Activated CD4-positive, alpha-beta T cell treated with anti-CD3 and anti-CD28 coated beads for 36 hours (primary cell): ENCODE results near the gene SH3RF2. TPM values are rescaled to one million over a fixed set of nuclear protein-coding genes. Genes with fewer than 3 reads are reported as not detected.

ENCODE experiments used
- ATAC-seq: fragments of 200-7000 bp; cut with Tn5 transposase; one replicate; pipeline ENCODE4 v1.10.0; 2021; ENCODE audit warnings: mild to moderate bottlenecking, moderate library complexity
- CTCF ChIA-PET: fragments of 350-600 bp; sonication (Branson Sonifier 250); formaldehyde crosslinking; loops from one replicate; lab custom pipeline; 2021; ENCODE audit warnings: antibody characterized with exemption; lab: Charles Lee
- POLR2A ChIA-PET: fragments of 350-600 bp; sonication (Branson Sonifier 250); formaldehyde crosslinking; loops from one replicate; lab custom pipeline; 2021; ENCODE audit warnings: antibody characterized with exemption, inconsistent platforms; lab: Charles Lee
- DNase-seq: peaks from one replicate; pipeline ENCODE4 v3.0.0-alpha.2; 2020
- H3K27ac Mint-ChIP-seq: one replicate; pipeline ENCODE4 v1.8.0; 2021; ENCODE audit warnings: mixed read lengths
- H3K27me3 Mint-ChIP-seq: one replicate; pipeline ENCODE4 v1.8.0; 2021; ENCODE audit warnings: mixed read lengths
- H3K36me3 Mint-ChIP-seq: one replicate; pipeline ENCODE4 v1.8.0; 2021; ENCODE audit warnings: low read depth, mixed read lengths
- H3K4me1 Mint-ChIP-seq: one replicate; pipeline ENCODE4 v1.8.0; 2021; ENCODE audit warnings: mixed read lengths
- H3K4me3 Mint-ChIP-seq: one replicate; pipeline ENCODE4 v1.8.0; 2021; ENCODE audit warnings: mild to moderate bottlenecking, moderate library complexity, mixed read lengths
- H3K9me3 Mint-ChIP-seq: one replicate; pipeline ENCODE4 v1.8.0; 2021; ENCODE audit warnings: low read depth, mixed read lengths
- intact Hi-C, 2 experiments: fragments of 100-400 bp; cut with DNase I in 1 of 2; cut with micrococcal nuclease in 1 of 2; formaldehyde crosslinking; loops; one replicate each; pipeline versions ENCODE4 v1.14.2 to v1.15.1; 2022 to 2024; cut with DNase I, micrococcal nuclease
- total RNA-seq, 2 experiments: library from RNA; stranded (reverse); gene quantifications; one replicate each; pipeline ENCODE4 v1.2.3, GENCODE V29; 2021

Gene SH3RF2
- total RNA-seq, 2 experiments from 2014 or later: 0.43 to 0.63 TPM

GRCh38 chr5:145965804-145966203 lies 29.4 kb downstream of the SH3RF2 start:
- no peaks in the 10 kb centered on the region for H3K9me3 Mint-ChIP-seq
- H3K4me3 Mint-ChIP-seq: no peak overlapping the region
- intact Hi-C loops: no loop called here
- DNase-seq (no peak), ATAC-seq (no peak)
- peaks cover 6% of the 10 kb centered on the region for H3K4me1 Mint-ChIP-seq
- no peak overlapping the region for H3K27ac Mint-ChIP-seq
- peaks cover 17% of the 10 kb centered on the region for H3K27me3 Mint-ChIP-seq
- CTCF ChIA-PET: no interaction called here
- POLR2A ChIA-PET: no interaction called here
- no peaks in the 10 kb centered on the region for H3K36me3 Mint-ChIP-seq

GRCh38 chr5:145967296-145967695 lies 30.9 kb downstream of the SH3RF2 start:
- Mint-ChIP-seq H3K4me1 (no peaks in the 10 kb centered on the region), H3K9me3 (no peaks in the 10 kb centered on the region), H3K4me3 (no peak overlapping the region), H3K27ac (no peak overlapping the region), H3K36me3 (no peaks in the 10 kb centered on the region), H3K27me3 (peaks cover 17% of the 10 kb centered on the region)
- intact Hi-C loops: no loop called here
- CTCF ChIA-PET: no interaction called here
- POLR2A ChIA-PET: no interaction called here
- no peak for DNase-seq
- ATAC-seq: no peak

- ChIA-PET CTCF (no interaction called here), POLR2A (no interaction called here)
- intact Hi-C loops: no loop called here
- H3K27ac Mint-ChIP-seq: no peak overlapping the region
- no peaks in the 10 kb centered on the region for H3K4me1 Mint-ChIP-seq
- peaks cover 16% of the 10 kb centered on the region for H3K27me3 Mint-ChIP-seq
- DNase-seq (no peak), ATAC-seq (no peak)
- no peaks in the 10 kb centered on the region for H3K36me3 Mint-ChIP-seq
- no peak overlapping the region for H3K4me3 Mint-ChIP-seq
- H3K9me3 Mint-ChIP-seq: no peaks in the 10 kb centered on the region
These were observed 32.8 kb downstream of the SH3RF2 start for GRCh38 chr5:145968970-145969713.

GRCh38 chr5:145969714-145970092 lies 33.3 kb downstream of the SH3RF2 start:
- ChIA-PET POLR2A (no interaction called here), CTCF (no interaction called here)
- H3K4me3 Mint-ChIP-seq: no peak overlapping the region
- H3K27ac Mint-ChIP-seq: no peak overlapping the region
- ATAC-seq: no peak
- intact Hi-C loops: no loop called here
- peaks cover 20% of the 10 kb centered on the region for H3K27me3 Mint-ChIP-seq
- H3K4me1 Mint-ChIP-seq: no peaks in the 10 kb centered on the region
- no peaks in the 10 kb centered on the region for H3K9me3 Mint-ChIP-seq
- no peaks in the 10 kb centered on the region for H3K36me3 Mint-ChIP-seq
- no peak for DNase-seq

GRCh38 chr5:145971108-145971507 lies 34.7 kb downstream of the SH3RF2 start:
- intact Hi-C loops: no loop called here
- H3K36me3 Mint-ChIP-seq: no peaks in the 10 kb centered on the region
- H3K27me3 Mint-ChIP-seq: peaks cover 19% of the 10 kb centered on the region
- H3K9me3 Mint-ChIP-seq: no peaks in the 10 kb centered on the region
- H3K4me1 Mint-ChIP-seq: no peaks in the 10 kb centered on the region
- ChIA-PET POLR2A (no interaction called here), CTCF (interaction anchor here (0.6 kb wide), 1 partner anchor 54 kb away, joined by 3 read pairs; no protein-coding TSS in a partner anchor)
- no peak for ATAC-seq
- no peak overlapping the region for H3K4me3 Mint-ChIP-seq
- no peak overlapping the region for H3K27ac Mint-ChIP-seq
- no peak for DNase-seq

- ChIA-PET POLR2A (no interaction called here), CTCF (interaction anchor here (0.6 kb wide), 1 partner anchor 55 kb away, joined by 3 read pairs; no protein-coding TSS in a partner anchor)
- intact Hi-C loops: no loop called here
- Mint-ChIP-seq H3K27ac (no peak overlapping the region), H3K36me3 (no peaks in the 10 kb centered on the region), H3K27me3 (peaks cover 18% of the 10 kb centered on the region), H3K9me3 (no peaks in the 10 kb centered on the region), H3K4me1 (peaks cover 4% of the 10 kb centered on the region), H3K4me3 (no peak overlapping the region)
- ATAC-seq: no peak
- no peak for DNase-seq
These were observed 35.3 kb downstream of the SH3RF2 start for GRCh38 chr5:145971701-145972100.

- no peak for DNase-seq
- ChIA-PET POLR2A (no interaction called here), CTCF (no interaction called here)
- peaks cover 4% of the 10 kb centered on the region for H3K4me1 Mint-ChIP-seq
- H3K36me3 Mint-ChIP-seq: no peaks in the 10 kb centered on the region
- H3K27ac Mint-ChIP-seq: no peak overlapping the region
- H3K9me3 Mint-ChIP-seq: no peaks in the 10 kb centered on the region
- H3K4me3 Mint-ChIP-seq: no peak overlapping the region
- no peak for ATAC-seq
- intact Hi-C loops: no loop called here
- H3K27me3 Mint-ChIP-seq: peaks cover 8% of the 10 kb centered on the region
These were observed 38.6 kb downstream of the SH3RF2 start for GRCh38 chr5:145975001-145975360.

GRCh38 chr5:145975361-145976066 lies 39.1 kb downstream of the SH3RF2 start:
- Mint-ChIP-seq H3K27ac (no peak overlapping the region), H3K4me1 (peaks cover 4% of the 10 kb centered on the region), H3K4me3 (no peak overlapping the region), H3K27me3 (peaks cover 8% of the 10 kb centered on the region), H3K9me3 (no peaks in the 10 kb centered on the region), H3K36me3 (no peaks in the 10 kb centered on the region)
- ChIA-PET CTCF (no interaction called here), POLR2A (interaction anchor here (1.3 kb wide), 1 partner anchor 23 kb away, joined by 3 read pairs; no protein-coding TSS in a partner anchor)
- ATAC-seq: no peak
- DNase-seq: peak; percentile 8
- intact Hi-C loops: loop anchor here in 1 of 2 experiments (2.0 kb wide), 1 partner anchor 29 kb away; no protein-coding TSS in a partner anchor

- Mint-ChIP-seq H3K9me3 (no peaks in the 10 kb centered on the region), H3K36me3 (no peaks in the 10 kb centered on the region), H3K27ac (no peak overlapping the region), H3K4me3 (no peak overlapping the region), H3K4me1 (peaks cover 4% of the 10 kb centered on the region), H3K27me3 (peaks cover 12% of the 10 kb centered on the region)
- ChIA-PET POLR2A (interaction anchor here (1.3 kb wide), 1 partner anchor 22 kb away, joined by 3 read pairs; no protein-coding TSS in a partner anchor), CTCF (interaction anchor here (1.1 kb wide), 1 partner anchor 210 kb away, joined by 3 read pairs; no protein-coding TSS in a partner anchor)
- DNase-seq: no peak
- intact Hi-C loops: loop anchor here in 1 of 2 experiments (2.0 kb wide), 1 partner anchor 30 kb away; no protein-coding TSS in a partner anchor
- ATAC-seq: peak; percentile 80
These were observed 40.2 kb downstream of the SH3RF2 start for GRCh38 chr5:145976431-145977155.

GRCh38 chr5:145978171-145978570 lies 41.8 kb downstream of the SH3RF2 start:
- Mint-ChIP-seq H3K27ac (no peak overlapping the region), H3K27me3 (peaks cover 12% of the 10 kb centered on the region), H3K9me3 (no peaks in the 10 kb centered on the region), H3K36me3 (no peaks in the 10 kb centered on the region), H3K4me3 (no peak overlapping the region), H3K4me1 (peaks cover 4% of the 10 kb centered on the region)
- ATAC-seq: no peak
- DNase-seq: no peak
- CTCF ChIA-PET: interaction anchor here (0.6 to 1.3 kb wide), 3 partner anchors 26 to 273 kb away, joined by 3 to 4 read pairs (median 3); no protein-coding TSS in a partner anchor
- intact Hi-C loops: no loop called here
- POLR2A ChIA-PET: no interaction called here

GRCh38 chr5:145978708-145979107 lies 42.3 kb downstream of the SH3RF2 start:
- intact Hi-C loops: no loop called here

More at GRCh38 chr5:145978708-145979107, 42.3 kb downstream of the SH3RF2 start:
- Mint-ChIP-seq H3K27ac (no peak overlapping the region), H3K36me3 (no peaks in the 10 kb centered on the region), H3K27me3 (peaks cover 10% of the 10 kb centered on the region), H3K9me3 (no peaks in the 10 kb centered on the region), H3K4me3 (no peak overlapping the region), H3K4me1 (peaks cover 4% of the 10 kb centered on the region)
- POLR2A ChIA-PET: no interaction called here
- ATAC-seq (no peak), DNase-seq (no peak)
- CTCF ChIA-PET: interaction anchor here (1.3 kb wide), 1 partner anchor 118 kb away, joined by 3 read pairs; no protein-coding TSS in a partner anchor
